ENCODE measurements around the gene SYDE2.

SYDE2 gene

GRCh38 chr1:85121744-85122143, 79.1 kb downstream of the SYDE2 start:
- DNase-seq = no peak

- no peak for DNase-seq
Observed at GRCh38 chr1:85118751-85119150, 82.1 kb downstream of the SYDE2 start.

GRCh38 chr1:85116856-85117255, 84.0 kb downstream of the SYDE2 start:
- DNase-seq = no peak

GRCh38 chr1:85115933-85116332, 84.9 kb downstream of the SYDE2 start:
- DNase-seq = no peak

GRCh38 chr1:85111695-85112094, 89.1 kb downstream of the SYDE2 start:
- no peak for DNase-seq

- DNase-seq = no peak
Observed at GRCh38 chr1:85109475-85109874, 91.3 kb downstream of the SYDE2 start.
